GM12892 (cell line): ENCODE measurements around the gene ECHDC1.

Experiments
- POLR2A ChIP-seq: IDR thresholded peaks from 2 replicates; pipeline ENCODE4 v1.6.1; 2011; ENCODE audit warnings: low read depth, low read length, control low read depth
- POLR2AphosphoS5 ChIP-seq: IDR thresholded peaks from 2 replicates; pipeline ENCODE4 v1.6.1; 2011; ENCODE audit warnings: low read depth, low read length, control low read depth
- TAF1 ChIP-seq: IDR thresholded peaks from 2 replicates; pipeline ENCODE4 v1.6.1; 2011; ENCODE audit warnings: low read depth, mild to moderate bottlenecking, control low read depth, low read length, borderline replicate concordance

DNA sequence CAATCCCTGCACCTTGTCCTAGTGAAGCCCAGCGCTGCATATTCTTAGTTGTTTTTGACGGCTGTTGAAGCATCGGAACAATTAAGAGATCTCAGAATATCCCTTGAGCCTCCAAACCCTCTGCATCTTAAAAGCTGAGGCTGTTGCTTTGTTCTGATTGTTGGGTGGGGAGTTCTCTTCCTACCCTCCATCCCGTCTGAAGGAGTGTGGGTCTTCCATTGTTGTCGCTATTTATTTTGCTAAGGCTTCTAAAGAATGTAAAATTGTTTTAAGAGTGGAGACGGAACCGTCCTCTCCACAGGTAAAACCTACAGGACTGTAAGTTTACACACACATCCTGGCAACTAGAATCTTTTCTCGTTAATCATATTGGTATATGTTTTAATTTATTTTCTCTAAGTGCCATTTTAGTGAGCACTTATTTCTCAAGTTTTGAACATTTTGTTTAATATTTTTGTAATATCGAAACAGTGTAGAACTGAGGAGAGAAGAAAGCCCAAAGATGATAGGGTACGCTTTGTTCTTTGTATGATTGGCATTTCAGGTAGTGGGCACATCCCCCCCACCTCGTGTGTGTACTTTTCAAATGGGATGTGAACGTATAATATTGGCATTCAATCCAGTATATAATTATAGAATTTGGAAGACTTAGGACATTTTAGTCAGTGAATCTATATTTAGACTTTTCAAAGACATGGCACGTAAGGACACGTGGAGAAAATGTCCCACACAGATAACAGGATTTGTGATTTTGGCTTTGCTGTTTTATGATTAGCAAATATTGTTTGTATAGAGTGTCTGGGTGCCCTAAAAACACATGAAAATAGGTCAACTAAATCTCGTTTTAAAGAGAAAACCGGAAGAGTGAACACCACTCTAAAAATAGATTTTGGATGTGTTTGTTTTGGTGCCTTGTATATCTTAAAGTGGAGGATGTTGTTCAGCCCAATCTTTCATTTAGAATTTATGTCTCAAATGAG lies 75.5 kb downstream of the ECHDC1 start:
- TF ChIP-seq POLR2AphosphoS5 (no peak), TAF1 (no peak), POLR2A (no peak)
